ACC112 (cell line): ENCODE measurements around the gene SSBP1.
"Not testable (repeated sequence)": the region's sequence is repeated elsewhere in the genome, so short reads cannot be mapped to it uniquely, and the experiment has no call there.

Source experiments
- H2AFZ ChIP-seq: fragments of 200-600 bp; sonication (generic); one replicate; pipeline ENCODE4 v1.6.0; 2017; ENCODE audit warnings: antibody characterized with exemption, low read length; ENCODE audit not compliant: unreplicated experiment
- H3K27ac ChIP-seq: fragments of 200-600 bp; sonication (generic); 2 replicates; pipeline ENCODE4 v1.5.1; 2014; ENCODE audit warnings: low read depth, mild to moderate bottlenecking, antibody characterized with exemption, low read length, moderate library complexity
- H3K27me3 ChIP-seq: fragments of 200-600 bp; sonication (generic); 2 replicates; pipeline ENCODE4 v1.6.1; 2014; ENCODE audit warnings: mild to moderate bottlenecking, antibody characterized with exemption, low read length, moderate library complexity, mixed read lengths; ENCODE audit not compliant: insufficient read depth
- H3K36me3 ChIP-seq: fragments of 200-600 bp; sonication (generic); 2 replicates; pipeline ENCODE4 v1.6.1; 2016; ENCODE audit warnings: mild to moderate bottlenecking, antibody characterized with exemption, low read length, moderate library complexity, mixed read lengths; ENCODE audit not compliant: insufficient read depth
- H3K4me1 ChIP-seq: fragments of 200-600 bp; sonication (generic); one replicate; pipeline ENCODE4 v1.6.1; 2016; ENCODE audit warnings: low read length, mixed read lengths; ENCODE audit not compliant: insufficient read depth, unreplicated experiment, control insufficient read depth
- H3K4me3 ChIP-seq: fragments of 200-600 bp; sonication (generic); 2 replicates; pipeline ENCODE4 v1.5.1; 2014; ENCODE audit warnings: mild to moderate bottlenecking, low read depth, low read length
- H3K79me2 ChIP-seq: fragments of 200-600 bp; sonication (generic); one replicate; pipeline ENCODE4 v1.6.0; 2016; ENCODE audit warnings: low read length; ENCODE audit not compliant: control insufficient read depth, unreplicated experiment, insufficient read depth

The SSBP1 gene

GRCh38 chr7:141770083-141770583 lies 32.0 kb downstream of the SSBP1 start:
- not testable (repeated sequence) for H3K27ac ChIP-seq, H3K27me3 ChIP-seq, H3K4me3 ChIP-seq, H3K4me1 ChIP-seq, H3K79me2 ChIP-seq, H3K36me3 ChIP-seq, H2AFZ ChIP-seq

- H3K79me2 ChIP-seq = no peaks in the 10 kb centered on the region
- no peak within 1 kb of the TSS for H2AFZ ChIP-seq
- no peak within 1 kb of the TSS for H3K4me3 ChIP-seq
- no peaks in the 10 kb centered on the region for H3K4me1 ChIP-seq
- no peaks in the 10 kb centered on the region for H3K36me3 ChIP-seq
- no peaks in the 10 kb centered on the region for H3K27me3 ChIP-seq
- no peak within 1 kb of the TSS for H3K27ac ChIP-seq
These were observed 38.2 kb downstream of the SSBP1 start, which contains the start of gene TAS2R4 for GRCh38 chr7:141776374-141776773. TSS of gene TAS2R4 (plus strand) at chr7:141776674. CDS start at chr7:141778489, 1,815 bp downstream.

GRCh38 chr7:141785706-141786552 lies 47.8 kb downstream of the SSBP1 start:
- no peak overlapping the region for H3K27ac ChIP-seq
- H3K36me3 ChIP-seq = no peaks in the 10 kb centered on the region
- no peaks in the 10 kb centered on the region for H3K4me1 ChIP-seq
- H3K79me2 ChIP-seq = no peaks in the 10 kb centered on the region
- H3K27me3 ChIP-seq = no peaks in the 10 kb centered on the region
- no peak overlapping the region for H3K4me3 ChIP-seq
- no peak overlapping the region for H2AFZ ChIP-seq

GRCh38 chr7:141788296-141788695 lies 50.1 kb downstream of the SSBP1 start:
- Histone ChIP-seq H3K36me3 (no peaks in the 10 kb centered on the region), H3K27ac (no peak overlapping the region), H3K4me1 (no peaks in the 10 kb centered on the region), H2AFZ (no peak overlapping the region), H3K27me3 (no peaks in the 10 kb centered on the region), H3K79me2 (no peaks in the 10 kb centered on the region), H3K4me3 (no peak overlapping the region)

GRCh38 chr7:141789917-141790316 lies 51.8 kb downstream of the SSBP1 start, which contains the start of gene TAS2R5:
TSS of gene TAS2R5 (plus strand) at chr7:141790217. CDS start at chr7:141790362, 145 bp downstream.
- Histone ChIP-seq H3K4me1 (no peaks in the 10 kb centered on the region), H2AFZ (no peak within 1 kb of the TSS), H3K27me3 (no peaks in the 10 kb centered on the region), H3K27ac (no peak within 1 kb of the TSS), H3K4me3 (no peak within 1 kb of the TSS), H3K36me3 (no peaks in the 10 kb centered on the region), H3K79me2 (no peaks in the 10 kb centered on the region)

- Histone ChIP-seq H3K79me2 (no peaks in the 10 kb centered on the region), H3K36me3 (no peaks in the 10 kb centered on the region), H3K27me3 (no peaks in the 10 kb centered on the region), H3K4me3 (no peak overlapping the region), H2AFZ (no peak overlapping the region), H3K4me1 (no peaks in the 10 kb centered on the region), H3K27ac (no peak overlapping the region)
These were observed 54.4 kb downstream of the SSBP1 start for GRCh38 chr7:141792526-141792925.
